ENCODE results near the gene FADD.
A peak's percentile ranks its signal among the peaks of the same experiment; 100 is the strongest.
"Not testable (repeated sequence)": the region's sequence is repeated elsewhere in the genome, so short reads cannot be mapped to it uniquely, and the experiment has no call there.

Gene FADD

GRCh38 chr11:70183032-70183431 lies 20.1 kb upstream of the FADD start:
- no peak for DNase-seq

- no peak for DNase-seq
Observed at GRCh38 chr11:70183483-70184176, 19.5 kb upstream of the FADD start.

GRCh38 chr11:70184396-70184795 lies 18.7 kb upstream of the FADD start:
- no peak for DNase-seq

DNA sequence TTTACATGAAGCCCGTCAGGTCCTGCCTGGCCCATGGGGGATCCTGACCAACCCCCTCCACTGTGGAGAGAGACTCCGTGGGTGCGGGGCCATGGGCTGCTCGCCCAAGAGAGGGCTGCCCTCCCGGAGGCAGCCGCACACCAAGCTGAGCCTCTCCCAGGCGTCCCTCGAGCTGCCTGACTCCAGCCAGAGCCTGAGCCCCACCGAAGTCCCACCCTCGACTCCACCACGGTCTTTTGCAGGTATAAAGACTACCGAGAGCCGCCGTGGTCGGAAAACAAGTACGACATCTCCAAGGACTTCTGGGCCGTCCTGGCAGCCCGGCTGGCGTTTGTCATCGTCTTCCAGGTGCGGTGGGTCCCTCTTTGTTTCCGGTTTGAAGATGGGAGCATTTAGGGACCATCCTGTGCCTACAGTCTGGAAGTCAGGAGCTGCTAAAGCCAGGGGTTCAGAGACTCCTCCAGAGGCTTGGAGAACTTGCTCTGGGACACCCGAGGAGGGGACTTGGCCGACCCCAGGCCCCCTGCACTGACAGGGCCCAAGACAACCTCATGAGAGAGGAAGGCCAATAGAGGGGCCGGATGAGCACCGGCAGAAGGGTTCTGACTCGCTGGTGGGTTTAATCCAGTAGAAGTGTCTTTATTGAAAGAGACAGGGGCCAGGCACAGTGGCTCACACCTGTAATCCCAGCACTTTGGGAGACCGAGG lies 17.6 kb upstream of the FADD start:
- no peak for DNase-seq

GRCh38 chr11:70186420-70186819 lies 16.7 kb upstream of the FADD start:
- DNase-seq, result no peak

DNA sequence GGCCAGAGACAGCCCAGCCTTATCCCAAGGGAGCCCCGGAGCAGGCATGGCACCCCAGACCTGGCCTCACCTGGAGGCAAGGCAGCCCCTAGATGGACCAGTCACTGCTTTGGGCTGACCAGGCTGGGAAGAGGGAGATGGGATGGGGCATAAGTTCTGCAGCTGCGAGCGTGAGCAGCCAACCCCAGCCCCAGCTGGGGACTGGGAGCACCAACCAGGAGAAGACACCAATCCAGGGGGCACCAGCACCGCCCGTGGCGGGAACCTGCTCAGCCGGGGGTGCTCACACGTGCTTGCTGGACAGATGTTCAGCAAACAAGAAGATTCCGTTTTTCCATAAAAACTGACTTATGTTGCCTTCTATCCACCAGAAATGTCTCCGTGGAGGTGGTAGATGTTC lies 16.2 kb upstream of the FADD start:
- no peak for DNase-seq

DNA sequence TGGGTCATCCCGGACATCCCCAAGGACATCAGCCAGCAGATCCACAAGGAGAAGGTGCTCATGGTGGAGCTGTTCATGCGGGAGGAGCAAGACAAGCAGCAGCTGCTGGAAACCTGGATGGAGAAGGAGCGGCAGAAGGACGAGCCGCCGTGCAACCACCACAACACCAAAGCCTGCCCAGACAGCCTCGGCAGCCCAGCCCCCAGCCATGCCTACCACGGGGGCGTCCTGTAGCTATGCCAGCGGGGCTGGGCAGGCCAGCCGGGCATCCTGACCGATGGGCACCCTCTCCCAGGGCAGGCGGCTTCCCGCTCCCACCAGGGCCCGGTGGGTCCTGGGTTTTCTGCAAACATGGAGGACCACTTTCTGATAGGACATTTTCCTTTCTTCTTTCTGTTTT lies 15.3 kb upstream of the FADD start:
- DNase-seq, result no peak

- no peak for DNase-seq
Observed at GRCh38 chr11:70189622-70190021, 13.5 kb upstream of the FADD start.

DNA sequence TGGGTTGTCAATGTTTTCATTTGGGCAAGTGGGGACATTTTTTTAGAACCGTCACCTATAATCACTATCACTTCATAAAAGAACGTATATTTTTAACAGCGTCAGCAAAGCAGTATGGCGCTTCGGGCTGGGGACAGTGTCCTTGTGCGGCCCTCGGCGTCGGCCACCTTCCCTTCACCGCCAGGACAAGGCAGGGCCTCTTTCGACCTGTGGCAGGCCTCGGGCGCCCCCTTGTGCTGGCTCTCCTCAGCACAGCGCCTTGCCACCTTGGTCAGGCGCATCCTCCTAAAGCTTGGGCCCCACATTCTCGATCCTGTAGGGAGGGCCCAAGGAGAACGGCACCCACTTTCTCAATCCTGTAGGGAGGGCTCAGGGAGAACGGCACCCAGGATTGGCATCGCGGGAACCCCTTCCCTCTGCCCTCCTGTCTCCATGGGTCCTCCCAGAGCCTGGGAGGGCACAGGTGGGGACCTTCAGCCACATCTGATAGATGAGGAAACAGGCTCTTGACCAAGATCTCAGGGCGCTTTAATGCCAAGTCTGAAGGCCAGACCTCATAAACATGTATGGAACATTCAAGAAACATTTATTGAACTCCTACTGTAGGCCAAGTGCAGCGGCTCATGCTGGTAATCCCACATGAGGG lies 11.5 kb upstream of the FADD start:
- DNase-seq, result peak; percentile 82

- no peak for DNase-seq
Observed at GRCh38 chr11:70192666-70193410, 10.3 kb upstream of the FADD start.

DNA sequence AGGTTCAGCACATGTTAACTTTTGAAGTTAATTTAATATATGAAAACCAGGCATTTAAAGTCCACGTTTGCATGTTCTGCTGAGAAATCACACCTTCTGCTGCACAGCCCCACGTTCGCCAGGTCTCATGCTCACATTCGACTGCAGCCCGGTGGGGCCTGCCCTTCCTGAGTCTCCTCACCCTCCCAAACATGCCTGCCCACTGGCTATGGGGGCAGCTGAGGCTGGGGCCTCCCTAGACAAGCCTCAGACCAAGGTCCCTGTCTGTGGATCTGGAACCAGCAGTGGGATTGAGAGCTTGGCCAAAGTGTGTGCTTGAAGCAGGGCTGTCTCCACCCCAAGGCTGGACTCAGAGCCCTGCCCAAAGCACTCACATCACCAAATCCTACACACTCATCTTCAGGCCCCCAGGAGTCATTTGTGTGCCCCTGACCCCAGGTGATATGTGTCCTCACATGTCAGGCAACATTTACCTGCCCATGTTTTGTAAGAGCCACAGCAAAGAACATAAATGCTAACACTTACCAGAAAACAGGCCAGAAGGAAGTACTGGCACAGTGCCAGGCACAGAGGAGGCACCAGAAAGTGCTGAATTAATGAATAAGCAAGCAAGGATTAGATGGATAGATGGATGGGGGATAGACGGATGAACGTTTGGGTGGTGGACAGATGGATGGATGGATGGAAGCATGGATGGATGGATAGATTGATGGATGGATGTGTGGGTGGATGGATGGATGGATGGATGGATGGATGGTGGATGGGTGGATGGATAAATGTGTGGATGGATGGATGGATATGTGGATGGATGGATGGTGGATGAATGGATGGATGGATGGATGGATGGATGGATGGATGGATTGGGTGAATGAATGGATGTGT lies 9.4 kb upstream of the FADD start:
- DNase-seq, result no peak

GRCh38 chr11:70194792-70195791 lies 8.0 kb upstream of the FADD start:
- DNase-seq, result no peak

DNA sequence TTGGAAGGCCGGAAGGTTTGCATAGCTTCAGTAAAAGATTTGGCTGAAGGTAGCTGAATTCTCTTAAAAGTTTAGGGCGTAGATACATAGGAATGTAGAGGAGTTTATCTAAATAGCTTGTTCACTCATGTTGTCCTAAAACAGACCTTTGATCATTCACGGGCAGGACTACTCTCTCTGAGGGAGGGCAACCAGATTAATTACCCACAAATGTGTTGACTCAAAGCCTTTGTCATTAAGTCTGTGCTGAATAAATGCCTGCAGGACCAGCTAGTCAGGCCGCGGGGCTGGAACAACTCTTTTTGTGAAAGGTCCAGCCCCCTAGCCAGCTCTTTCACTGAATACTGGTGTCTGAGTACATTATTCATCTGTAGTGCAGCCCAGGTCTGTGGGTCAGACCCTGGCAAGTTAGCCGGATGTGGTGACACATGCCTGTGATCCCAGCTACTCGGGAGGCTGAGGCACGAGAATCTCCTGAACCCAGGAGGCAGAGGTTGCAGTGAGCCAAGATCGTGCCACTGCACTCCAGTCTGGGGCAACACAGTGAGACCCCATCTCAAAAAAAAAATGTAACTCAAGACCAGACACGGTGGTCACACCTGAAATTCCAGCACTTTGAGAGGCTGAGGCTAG lies 2.8 kb upstream of the FADD start:
- DNase-seq, result no peak

GRCh38 chr11:70201047-70201446 lies 2.0 kb upstream of the FADD start:
- DNase-seq, result not testable (repeated sequence)

- peak; percentile 53 for DNase-seq
Observed at GRCh38 chr11:70201882-70202861, 924 bp upstream of the FADD start.

- DNase-seq, result peak; percentile 74
Observed at GRCh38 chr11:70203751-70204465, 812 bp downstream of the FADD start.

GRCh38 chr11:70204466-70204799 lies 1.3 kb downstream of the FADD start:
- DNase-seq, result no peak

DNA sequence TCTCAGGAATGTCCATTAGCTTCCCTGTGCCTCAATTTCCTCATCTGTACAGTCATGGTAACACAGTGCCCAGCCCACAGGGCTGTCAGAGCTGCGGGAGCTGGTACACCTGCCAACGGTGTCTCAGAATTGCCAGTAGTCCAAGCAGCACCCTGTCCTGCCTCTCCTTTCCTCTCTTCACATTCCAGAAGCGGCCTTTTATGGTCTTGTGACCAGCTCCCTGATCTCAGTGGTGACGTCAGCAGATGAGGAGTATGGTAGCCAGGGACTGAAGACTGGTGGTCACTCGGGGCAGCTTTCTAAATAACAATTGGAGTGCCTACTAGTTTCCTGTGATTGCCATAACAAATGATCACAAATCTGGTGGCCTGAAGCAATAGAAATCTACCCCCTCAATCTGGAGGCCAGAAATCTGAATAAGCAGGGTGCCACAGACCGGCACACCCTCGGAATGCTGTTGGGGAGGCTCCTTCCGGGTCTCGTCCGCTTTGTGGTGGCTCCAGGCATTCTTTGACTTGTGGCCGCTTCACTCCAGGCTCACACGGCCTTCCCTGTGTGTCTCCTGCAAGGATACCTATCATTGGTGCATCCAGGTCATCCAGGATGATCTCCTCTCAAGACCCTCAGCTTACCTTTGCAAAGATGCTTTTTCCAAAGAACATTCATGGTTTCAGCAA lies 2.1 kb downstream of the FADD start:
- no peak for DNase-seq

Measured in NCI-H69 (cell line).